OCI-LY3 (cell line): ENCODE results near the gene SIN3B.

Source experiments
- H2AFZ ChIP-seq: fragments of 200-600, 300-600 bp; shearing (Covaris generic); 2 replicates; pipeline ENCODE4 v1.6.0; 2014; ENCODE audit warnings: antibody characterized with exemption, low read depth, low read length
- H3K27ac ChIP-seq: fragments of 200-600, 300-600 bp; sonication (generic); 2 replicates; pipeline ENCODE4 v1.5.1; 2014; ENCODE audit warnings: mild to moderate bottlenecking, low read length, moderate library complexity, mixed read lengths
- H3K27me3 ChIP-seq: fragments of 200-600, 300-600 bp; sonication (generic); 2 replicates; pipeline ENCODE4 v1.6.1; 2014; ENCODE audit warnings: low read depth, low read length, mixed read lengths
- H3K36me3 ChIP-seq: fragments of 200-600, 300-600 bp; sonication (generic); replicated peaks from 2 replicates; pipeline ENCODE3; 2014; ENCODE audit warnings: low read depth, low read length, mixed read lengths
- H3K4me1 ChIP-seq: fragments of 300-600, 200-600 bp; sonication (generic); 2 replicates; pipeline ENCODE4 v1.6.1; 2014; ENCODE audit warnings: low read length, mixed read lengths
- H3K4me2 ChIP-seq: fragments of 200-600, 300-600 bp; sonication (generic); 2 replicates; pipeline ENCODE4 v1.6.1; 2014; ENCODE audit warnings: low read length, mixed read lengths
- H3K4me3 ChIP-seq: fragments of 300-600, 200-600 bp; sonication (generic); 2 replicates; pipeline ENCODE4 v1.5.1; 2014; ENCODE audit warnings: antibody characterized with exemption, mild to moderate bottlenecking, low read length, moderate library complexity
- H3K79me2 ChIP-seq: fragments of 300-600, 200-600 bp; shearing (Covaris generic); 2 replicates; pipeline ENCODE4 v1.6.1; 2014; ENCODE audit warnings: mild to moderate bottlenecking, low read length, mixed read lengths
- H3K9ac ChIP-seq: fragments of 300-600, 200-600 bp; shearing (Covaris generic); 2 replicates; pipeline ENCODE4 v1.6.0; 2014; ENCODE audit warnings: mild to moderate bottlenecking, low read length, moderate library complexity
- H3K9me3 ChIP-seq: fragments of 200-600, 300-600 bp; shearing (Covaris generic); 2 replicates; pipeline ENCODE4 v1.6.1; 2014; ENCODE audit warnings: low read length, mixed read lengths; ENCODE audit not compliant: insufficient read depth
- H4K20me1 ChIP-seq: fragments of 200-600, 300-600 bp; sonication (generic); 2 replicates; pipeline ENCODE4 v1.6.1; 2016; ENCODE audit warnings: low read length, mixed read lengths; ENCODE audit not compliant: insufficient read depth
- CTCF ChIP-seq: fragments of 200-600, 300-600 bp; sonication (generic); IDR thresholded peaks from 2 replicates; pipeline ENCODE4 v1.5.1; 2014; ENCODE audit warnings: antibody characterized with exemption, low read length, low read depth
- EZH2phosphoT487 ChIP-seq: fragments of 200-600 bp; shearing (Covaris generic); IDR thresholded peaks from 2 replicates; pipeline ENCODE4 v1.6.1; 2018; ENCODE audit warnings: antibody characterized with exemption, mixed run types, low read depth

Gene SIN3B

GRCh38 chr19:16868423-16869130 lies 39.4 kb downstream of the SIN3B start:
- no peaks in the 10 kb centered on the region for H3K9me3 ChIP-seq
- H3K4me3 ChIP-seq: no peak overlapping the region
- no peaks in the 10 kb centered on the region for H3K4me1 ChIP-seq
- TF ChIP-seq EZH2phosphoT487 (no peak), CTCF (no peak)
- H3K27ac ChIP-seq: no peak overlapping the region
- H3K79me2 ChIP-seq: no peaks in the 10 kb centered on the region
- no peaks in the 10 kb centered on the region for H4K20me1 ChIP-seq
- H2AFZ ChIP-seq: no peak overlapping the region
- no peak overlapping the region for H3K9ac ChIP-seq
- peaks cover 45% of the 10 kb centered on the region for H3K36me3 ChIP-seq
- no peak overlapping the region for H3K4me2 ChIP-seq
- no peaks in the 10 kb centered on the region for H3K27me3 ChIP-seq

- Histone ChIP-seq H3K27ac (no peak overlapping the region), H3K9ac (no peak overlapping the region), H3K79me2 (peaks cover 6% of the 10 kb centered on the region), H3K36me3 (peaks cover 49% of the 10 kb centered on the region), H3K4me2 (no peak overlapping the region), H3K27me3 (no peaks in the 10 kb centered on the region), H2AFZ (no peak overlapping the region), H3K9me3 (no peaks in the 10 kb centered on the region), H3K4me3 (no peak overlapping the region), H3K4me1 (no peaks in the 10 kb centered on the region), H4K20me1 (no peaks in the 10 kb centered on the region)
- TF ChIP-seq CTCF: no peak
These were observed 40.3 kb downstream of the SIN3B start for GRCh38 chr19:16869331-16869972.

- no peak overlapping the region for H3K4me3 ChIP-seq
- H3K27me3 ChIP-seq: no peaks in the 10 kb centered on the region
- no peak overlapping the region for H3K4me2 ChIP-seq
- H3K4me1 ChIP-seq: no peaks in the 10 kb centered on the region
- H3K27ac ChIP-seq: no peak overlapping the region
- H4K20me1 ChIP-seq: 0 out of 2 replicates have a peak, but pooled peaks cover 5% of the 10 kb centered on the region
- no peak overlapping the region for H2AFZ ChIP-seq
- H3K36me3 ChIP-seq: peaks cover 49% of the 10 kb centered on the region
- no peak overlapping the region for H3K9ac ChIP-seq
- H3K79me2 ChIP-seq: peaks cover 11% of the 10 kb centered on the region
- H3K9me3 ChIP-seq: no peaks in the 10 kb centered on the region
- TF ChIP-seq EZH2phosphoT487 (no peak), CTCF (no peak)
These were observed 42.7 kb downstream of the SIN3B start for GRCh38 chr19:16871871-16872270.

GRCh38 chr19:16872728-16873127 lies 43.5 kb downstream of the SIN3B start:
- H2AFZ ChIP-seq: no peak overlapping the region
- no peak overlapping the region for H3K4me2 ChIP-seq
- H4K20me1 ChIP-seq: 0 out of 2 replicates have a peak, but pooled peaks cover 5% of the 10 kb centered on the region
- peaks cover 11% of the 10 kb centered on the region for H3K79me2 ChIP-seq
- H3K27ac ChIP-seq: no peak overlapping the region
- H3K27me3 ChIP-seq: no peaks in the 10 kb centered on the region
- no peak overlapping the region for H3K4me3 ChIP-seq
- no peak overlapping the region for H3K9ac ChIP-seq
- H3K9me3 ChIP-seq: no peaks in the 10 kb centered on the region
- H3K4me1 ChIP-seq: no peaks in the 10 kb centered on the region
- no peak for TF ChIP-seq EZH2phosphoT487
- TF ChIP-seq CTCF: no peak
- peaks cover 46% of the 10 kb centered on the region for H3K36me3 ChIP-seq
